Measurements from ENCODE around the gene CATSPERZ. TPM values are rescaled to one million over a fixed set of nuclear protein-coding genes. Genes with fewer than 3 reads are reported as not detected.

The CATSPERZ gene
- polyA plus RNA-seq, 1 experiment: not detected

GRCh38 chr11:64348383-64349024, 48.3 kb downstream of the CATSPERZ start:
- TF ChIP-seq, protein P1, sequence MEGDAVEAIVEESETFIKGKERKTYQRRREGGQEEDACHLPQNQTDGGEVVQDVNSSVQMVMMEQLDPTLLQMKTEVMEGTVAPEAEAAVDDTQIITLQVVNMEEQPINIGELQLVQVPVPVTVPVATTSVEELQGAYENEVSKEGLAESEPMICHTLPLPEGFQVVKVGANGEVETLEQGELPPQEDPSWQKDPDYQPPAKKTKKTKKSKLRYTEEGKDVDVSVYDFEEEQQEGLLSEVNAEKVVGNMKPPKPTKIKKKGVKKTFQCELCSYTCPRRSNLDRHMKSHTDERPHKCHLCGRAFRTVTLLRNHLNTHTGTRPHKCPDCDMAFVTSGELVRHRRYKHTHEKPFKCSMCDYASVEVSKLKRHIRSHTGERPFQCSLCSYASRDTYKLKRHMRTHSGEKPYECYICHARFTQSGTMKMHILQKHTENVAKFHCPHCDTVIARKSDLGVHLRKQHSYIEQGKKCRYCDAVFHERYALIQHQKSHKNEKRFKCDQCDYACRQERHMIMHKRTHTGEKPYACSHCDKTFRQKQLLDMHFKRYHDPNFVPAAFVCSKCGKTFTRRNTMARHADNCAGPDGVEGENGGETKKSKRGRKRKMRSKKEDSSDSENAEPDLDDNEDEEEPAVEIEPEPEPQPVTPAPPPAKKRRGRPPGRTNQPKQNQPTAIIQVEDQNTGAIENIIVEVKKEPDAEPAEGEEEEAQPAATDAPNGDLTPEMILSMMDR (IDR thresholded peaks at IDR 0.05; ENCODE audit: insufficient read depth, low read depth, low read length): no peak
- Histone ChIP-seq H3K36me3 (ENCODE audit: control insufficient read depth, insufficient read depth, low read length) (no peaks in the 10 kb centered on the region), H3K4me3 (ENCODE audit: low read depth, low read length) (no peak overlapping the region), H3K27me3 (ENCODE audit: control insufficient read depth, insufficient read depth, low read length) (peaks cover 1% of the 10 kb centered on the region)
- ChIA-PET CTCF (interaction anchor here (1.1 kb wide), 1 partner anchor 98 kb away, joined by 3 read pairs; no protein-coding TSS in a partner anchor), POLR2A (no interaction called here)
- no peak for DNase-seq (ENCODE audit: low read depth)

DNA sequence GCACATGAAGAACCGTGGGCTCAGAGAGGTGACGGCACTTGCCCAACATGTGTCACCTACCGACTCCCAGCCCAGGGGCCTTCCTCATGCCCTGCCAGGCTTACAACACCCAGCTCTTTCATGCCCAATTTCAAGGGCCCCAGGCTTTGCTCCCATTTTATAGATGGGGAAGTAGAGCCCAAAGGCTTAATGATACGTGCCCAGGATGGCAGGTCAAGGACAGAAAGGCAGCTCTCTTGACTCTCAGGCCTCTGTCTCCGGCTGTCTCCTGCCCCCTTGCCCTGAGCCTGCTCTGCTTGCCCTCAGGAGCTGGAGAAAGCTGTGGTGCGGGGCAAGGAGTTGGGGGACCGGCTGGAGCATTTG, 48.8 kb downstream of the CATSPERZ start:
- peaks cover 1% of the 10 kb centered on the region for H3K27me3 ChIP-seq (ENCODE audit: control insufficient read depth, insufficient read depth, low read length)
- TF ChIP-seq, protein P1 (IDR thresholded peaks at IDR 0.05; ENCODE audit: insufficient read depth, low read depth, low read length): no peak
- no peak overlapping the region for H3K4me3 ChIP-seq (ENCODE audit: low read depth, low read length)
- H3K36me3 ChIP-seq (ENCODE audit: control insufficient read depth, insufficient read depth, low read length): no peaks in the 10 kb centered on the region
- POLR2A ChIA-PET: no interaction called here
- DNase-seq (ENCODE audit: low read depth): no peak
- CTCF ChIA-PET: interaction anchor here (0.8 to 1.1 kb wide), 2 partner anchors 18 to 98 kb away, joined by 3 to 5 read pairs; no protein-coding TSS in a partner anchor

DNA sequence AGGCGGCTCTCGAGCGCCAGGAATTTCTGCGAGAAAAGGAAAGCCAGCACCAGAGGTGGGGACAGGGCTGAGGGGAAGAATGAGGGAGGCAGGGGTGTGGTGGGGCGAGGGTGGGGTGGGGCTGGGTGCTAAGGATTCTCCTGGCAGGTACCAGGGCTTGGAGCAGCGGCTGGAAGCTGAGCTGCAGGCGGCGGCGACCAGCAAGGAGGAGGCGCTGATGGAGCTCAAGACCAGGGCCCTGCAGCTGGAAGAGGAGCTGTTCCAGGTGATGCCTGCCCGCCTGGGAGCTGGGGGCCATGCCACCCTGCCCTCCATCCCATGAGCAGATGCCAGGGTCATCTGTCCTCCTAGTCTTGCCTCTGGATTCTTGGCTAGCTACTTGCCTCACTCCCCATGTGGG, 49.2 kb downstream of the CATSPERZ start:
- ChIA-PET POLR2A (no interaction called here), CTCF (interaction anchor here (0.8 kb wide), 1 partner anchor 18 kb away, joined by 5 read pairs; no protein-coding TSS in a partner anchor)
- TF ChIP-seq, protein P1 (IDR thresholded peaks at IDR 0.05; ENCODE audit: insufficient read depth, low read depth, low read length): no peak
- Histone ChIP-seq H3K36me3 (ENCODE audit: control insufficient read depth, insufficient read depth, low read length) (no peaks in the 10 kb centered on the region), H3K4me3 (ENCODE audit: low read depth, low read length) (no peak overlapping the region), H3K27me3 (ENCODE audit: control insufficient read depth, insufficient read depth, low read length) (peaks cover 1% of the 10 kb centered on the region)
- DNase-seq (ENCODE audit: low read depth): no peak

DNA sequence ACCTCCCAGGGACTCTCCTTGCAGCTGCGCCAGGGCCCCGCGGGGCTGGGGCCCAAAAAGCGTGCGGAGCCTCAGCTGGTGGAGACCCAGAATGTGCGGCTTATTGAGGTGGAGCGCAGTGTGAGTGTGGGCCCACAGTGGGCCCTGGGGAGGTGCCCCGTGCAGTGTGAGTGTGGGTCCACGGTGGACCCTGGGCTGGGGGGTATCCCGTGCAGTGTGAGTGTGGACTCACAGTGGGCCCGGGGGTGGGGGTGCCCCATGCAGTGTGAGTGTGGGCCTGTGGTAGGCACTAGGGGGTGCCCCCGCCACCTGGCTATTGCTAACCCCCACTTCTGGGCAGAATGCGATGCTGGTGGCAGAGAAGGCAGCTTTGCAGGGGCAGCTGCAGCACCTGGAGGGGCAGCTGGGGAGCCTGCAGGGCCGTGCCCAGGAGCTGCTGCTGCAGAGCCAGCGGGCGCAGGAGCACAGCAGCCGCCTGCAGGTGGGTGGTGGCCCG, 51.0 kb downstream of the CATSPERZ start:
- POLR2A ChIA-PET: no interaction called here

More for the DNA sequence above, 51.0 kb downstream of the CATSPERZ start:
- TF ChIP-seq, protein P1 (IDR thresholded peaks at IDR 0.05; ENCODE audit: insufficient read depth, low read depth, low read length): no peak
- Histone ChIP-seq H3K36me3 (ENCODE audit: control insufficient read depth, insufficient read depth, low read length) (no peaks in the 10 kb centered on the region), H3K27me3 (ENCODE audit: control insufficient read depth, insufficient read depth, low read length) (peaks cover 1% of the 10 kb centered on the region), H3K4me3 (ENCODE audit: low read depth, low read length) (no peak overlapping the region)
- CTCF ChIA-PET: interaction anchor here (1.3 kb wide), 1 partner anchor 9 kb away, joined by 3 read pairs; no protein-coding TSS in a partner anchor
- DNase-seq (ENCODE audit: low read depth): no peak

Measured in BJ (cell line).